Measurements from ENCODE around the gene TOP2B.

DNA sequence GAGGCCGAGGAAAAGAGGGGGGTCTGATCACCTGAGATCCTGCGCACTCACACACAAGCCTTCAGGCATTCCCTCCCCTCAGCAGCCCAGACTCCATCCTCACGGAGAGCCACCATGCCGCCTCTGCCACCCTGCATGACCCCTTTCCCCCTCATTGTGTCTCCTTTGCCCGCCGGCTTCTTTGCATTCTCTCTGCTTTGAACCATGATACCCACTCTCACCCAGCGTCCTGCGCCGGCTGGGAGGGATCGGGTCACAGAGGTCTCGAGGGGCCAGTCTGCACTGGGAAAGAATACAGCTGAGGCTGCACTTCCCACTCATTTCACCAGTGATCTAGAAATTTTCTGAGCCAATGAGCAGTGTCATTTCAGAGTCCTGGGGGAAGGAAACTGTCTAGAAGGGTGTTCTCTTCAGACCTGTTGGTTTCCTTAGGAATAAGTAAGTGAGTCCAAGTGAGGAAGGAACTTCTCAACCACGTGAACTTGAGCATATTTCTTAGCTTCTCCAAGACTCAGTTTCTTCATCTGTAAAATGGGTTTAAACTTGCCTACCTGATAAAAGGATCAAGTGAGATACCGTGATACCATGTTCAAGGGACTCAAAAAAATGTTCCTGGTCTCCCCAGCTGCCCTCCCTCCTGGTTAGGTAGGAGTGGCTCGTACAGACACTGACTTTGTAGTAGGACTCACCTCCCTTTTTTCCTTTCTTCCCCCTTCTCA, 96.7 kb downstream of the TOP2B start:
- TF ChIP-seq, protein P1, sequence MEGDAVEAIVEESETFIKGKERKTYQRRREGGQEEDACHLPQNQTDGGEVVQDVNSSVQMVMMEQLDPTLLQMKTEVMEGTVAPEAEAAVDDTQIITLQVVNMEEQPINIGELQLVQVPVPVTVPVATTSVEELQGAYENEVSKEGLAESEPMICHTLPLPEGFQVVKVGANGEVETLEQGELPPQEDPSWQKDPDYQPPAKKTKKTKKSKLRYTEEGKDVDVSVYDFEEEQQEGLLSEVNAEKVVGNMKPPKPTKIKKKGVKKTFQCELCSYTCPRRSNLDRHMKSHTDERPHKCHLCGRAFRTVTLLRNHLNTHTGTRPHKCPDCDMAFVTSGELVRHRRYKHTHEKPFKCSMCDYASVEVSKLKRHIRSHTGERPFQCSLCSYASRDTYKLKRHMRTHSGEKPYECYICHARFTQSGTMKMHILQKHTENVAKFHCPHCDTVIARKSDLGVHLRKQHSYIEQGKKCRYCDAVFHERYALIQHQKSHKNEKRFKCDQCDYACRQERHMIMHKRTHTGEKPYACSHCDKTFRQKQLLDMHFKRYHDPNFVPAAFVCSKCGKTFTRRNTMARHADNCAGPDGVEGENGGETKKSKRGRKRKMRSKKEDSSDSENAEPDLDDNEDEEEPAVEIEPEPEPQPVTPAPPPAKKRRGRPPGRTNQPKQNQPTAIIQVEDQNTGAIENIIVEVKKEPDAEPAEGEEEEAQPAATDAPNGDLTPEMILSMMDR (IDR thresholded peaks at IDR 0.05), result no peak
- no peak for TF ChIP-seq POLR2A (IDR thresholded peaks at IDR 0.05)

Measured in uterus (tissue), 2 donors.